ENCODE data around the gene EGFR.

The EGFR gene

DNA sequence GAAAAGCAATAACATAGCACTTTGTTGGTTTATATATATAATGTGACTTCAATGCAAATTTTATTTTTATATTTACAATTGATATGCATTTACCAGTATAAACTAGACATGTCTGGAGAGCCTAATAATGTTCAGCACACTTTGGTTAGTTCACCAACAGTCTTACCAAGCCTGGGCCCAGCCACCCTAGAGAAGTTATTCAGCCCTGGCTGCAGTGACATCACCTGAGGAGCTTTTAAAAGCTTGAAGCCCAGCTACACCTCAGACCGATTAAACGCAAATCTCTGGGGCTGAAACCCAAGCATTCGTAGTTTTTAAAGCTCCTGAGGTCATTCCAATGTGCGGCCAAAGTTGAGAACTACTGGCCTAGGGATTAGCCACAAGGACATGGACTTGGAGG, 191.4 kb downstream of the EGFR start:
- no peak for DNase-seq (ENCODE audit: low read depth, low spot score)
- ChIA-PET POLR2A (no interaction called here), CTCF (interaction anchor here (1.9 to 5.2 kb wide), 4 partner anchors 10 to 436 kb away, joined by 3 to 27 read pairs (median 14); no protein-coding TSS in a partner anchor)
- no peak overlapping the region for H3K4me3 ChIP-seq (ENCODE audit: low read depth, low read length)
- TF ChIP-seq, protein P1, sequence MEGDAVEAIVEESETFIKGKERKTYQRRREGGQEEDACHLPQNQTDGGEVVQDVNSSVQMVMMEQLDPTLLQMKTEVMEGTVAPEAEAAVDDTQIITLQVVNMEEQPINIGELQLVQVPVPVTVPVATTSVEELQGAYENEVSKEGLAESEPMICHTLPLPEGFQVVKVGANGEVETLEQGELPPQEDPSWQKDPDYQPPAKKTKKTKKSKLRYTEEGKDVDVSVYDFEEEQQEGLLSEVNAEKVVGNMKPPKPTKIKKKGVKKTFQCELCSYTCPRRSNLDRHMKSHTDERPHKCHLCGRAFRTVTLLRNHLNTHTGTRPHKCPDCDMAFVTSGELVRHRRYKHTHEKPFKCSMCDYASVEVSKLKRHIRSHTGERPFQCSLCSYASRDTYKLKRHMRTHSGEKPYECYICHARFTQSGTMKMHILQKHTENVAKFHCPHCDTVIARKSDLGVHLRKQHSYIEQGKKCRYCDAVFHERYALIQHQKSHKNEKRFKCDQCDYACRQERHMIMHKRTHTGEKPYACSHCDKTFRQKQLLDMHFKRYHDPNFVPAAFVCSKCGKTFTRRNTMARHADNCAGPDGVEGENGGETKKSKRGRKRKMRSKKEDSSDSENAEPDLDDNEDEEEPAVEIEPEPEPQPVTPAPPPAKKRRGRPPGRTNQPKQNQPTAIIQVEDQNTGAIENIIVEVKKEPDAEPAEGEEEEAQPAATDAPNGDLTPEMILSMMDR (IDR thresholded peaks at IDR 0.05; ENCODE audit: insufficient read depth, low read length, missing control alignments): no peak

DNA sequence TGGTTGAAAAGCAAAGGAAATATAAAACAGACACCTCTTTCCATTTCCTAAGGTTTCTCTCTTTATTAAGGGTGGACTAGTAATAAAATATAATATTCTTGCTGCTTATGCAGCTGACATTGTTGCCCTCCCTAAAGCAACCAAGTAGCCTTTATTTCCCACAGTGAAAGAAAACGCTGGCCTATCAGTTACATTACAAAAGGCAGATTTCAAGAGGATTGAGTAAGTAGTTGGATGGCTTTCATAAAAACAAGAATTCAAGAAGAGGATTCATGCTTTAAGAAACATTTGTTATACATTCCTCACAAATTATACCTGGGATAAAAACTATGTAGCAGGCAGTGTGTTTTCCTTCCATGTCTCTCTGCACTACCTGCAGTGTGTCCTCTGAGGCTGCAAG, 191.9 kb downstream of the EGFR start:
- CTCF ChIA-PET: interaction anchor here (1.1 to 5.2 kb wide), 6 partner anchors 11 to 436 kb away, joined by 3 to 27 read pairs (median 6); no protein-coding TSS in a partner anchor
- H3K4me3 ChIP-seq (ENCODE audit: low read depth, low read length): no peak overlapping the region
- POLR2A ChIA-PET: no interaction called here
- TF ChIP-seq, protein P1 (IDR thresholded peaks at IDR 0.05; ENCODE audit: insufficient read depth, low read length, missing control alignments): no peak
- DNase-seq (ENCODE audit: low read depth, low spot score): no peak

DNA sequence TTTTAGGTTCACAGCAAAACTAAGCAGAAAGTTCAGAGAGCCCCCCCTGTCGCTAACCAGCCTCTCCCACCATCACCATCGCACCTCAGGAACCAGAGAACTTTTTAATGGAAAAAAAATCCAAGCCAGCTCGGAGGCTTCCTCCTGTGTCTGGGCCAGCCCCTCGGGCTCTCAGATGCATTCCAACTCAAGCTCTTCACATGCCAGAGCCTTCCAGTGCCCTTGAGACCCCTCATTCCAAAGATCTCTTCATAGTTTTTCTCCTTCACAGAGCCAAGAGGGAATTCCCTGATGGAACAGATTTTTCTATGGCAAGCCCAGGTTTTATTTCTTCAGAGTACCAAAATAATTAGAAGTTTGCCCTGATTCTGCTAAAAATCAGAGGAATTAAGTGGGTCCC, 192.9 kb downstream of the EGFR start:
- TF ChIP-seq, protein P1 (IDR thresholded peaks at IDR 0.05; ENCODE audit: insufficient read depth, low read length, missing control alignments): no peak
- no peak for DNase-seq (ENCODE audit: low read depth, low spot score)
- no peak overlapping the region for H3K4me3 ChIP-seq (ENCODE audit: low read depth, low read length)
- ChIA-PET POLR2A (no interaction called here), CTCF (interaction anchor here (0.6 to 5.2 kb wide), 9 partner anchors 11 to 437 kb away, joined by 3 to 27 read pairs (median 3); no protein-coding TSS in a partner anchor)

DNA sequence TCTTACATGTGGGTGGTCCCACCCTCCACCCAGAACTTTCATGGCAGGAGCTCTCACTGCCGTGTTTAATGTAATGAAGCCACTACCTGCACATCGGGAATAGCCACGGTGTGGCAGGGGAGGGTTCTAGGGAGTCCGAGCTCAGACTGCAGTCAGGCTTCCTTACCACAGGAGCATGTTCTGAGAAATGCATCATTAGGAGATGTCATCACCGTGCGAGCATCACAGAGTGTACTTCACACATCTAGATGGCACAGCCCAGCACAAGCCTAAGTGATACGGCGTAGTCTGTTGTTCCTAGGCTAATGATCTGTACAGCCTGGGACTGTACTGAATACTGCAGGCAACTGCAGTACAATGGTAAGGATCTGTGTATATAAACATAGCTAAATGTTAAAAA, 193.4 kb downstream of the EGFR start:
- CTCF ChIA-PET: interaction anchor here (0.6 to 5.2 kb wide), 7 partner anchors 11 to 438 kb away, joined by 3 to 27 read pairs (median 9); no protein-coding TSS in a partner anchor
- TF ChIP-seq, protein P1 (IDR thresholded peaks at IDR 0.05; ENCODE audit: insufficient read depth, low read length, missing control alignments): no peak

DNA sequence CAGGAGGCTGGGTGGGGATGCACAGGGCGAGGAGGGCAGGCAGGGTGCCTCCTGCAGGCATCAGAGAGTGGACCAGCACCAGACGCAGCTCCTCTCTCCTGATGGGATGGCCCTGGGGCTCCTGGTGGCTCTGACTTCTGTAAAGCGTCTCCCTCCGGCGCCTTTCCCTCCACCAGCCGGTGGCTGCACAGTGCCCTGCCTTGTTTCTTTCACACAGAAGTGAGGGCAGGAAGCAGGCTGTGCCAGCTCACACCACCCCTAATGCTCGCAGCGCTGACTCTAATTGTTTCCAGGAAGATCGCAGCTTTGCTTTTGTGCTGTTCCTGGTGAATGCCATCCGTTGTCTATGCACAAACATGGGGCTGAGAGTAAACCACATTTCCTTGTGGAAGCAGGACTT, 194.0 kb downstream of the EGFR start:
- DNase-seq (ENCODE audit: low read depth, low spot score): no peak
- no peak overlapping the region for H3K4me3 ChIP-seq (ENCODE audit: low read depth, low read length)
- TF ChIP-seq, protein P1 (IDR thresholded peaks at IDR 0.05; ENCODE audit: insufficient read depth, low read length, missing control alignments): no peak
- POLR2A ChIA-PET: no interaction called here
- CTCF ChIA-PET: interaction anchor here (0.8 to 5.2 kb wide), 6 partner anchors 10 to 438 kb away, joined by 3 to 27 read pairs (median 10); no protein-coding TSS in a partner anchor

More for the DNA sequence above, 193.4 kb downstream of the EGFR start:
- H3K4me3 ChIP-seq (ENCODE audit: low read depth, low read length): no peak overlapping the region
- POLR2A ChIA-PET: no interaction called here
- DNase-seq (ENCODE audit: low read depth, low spot score): no peak

DNA sequence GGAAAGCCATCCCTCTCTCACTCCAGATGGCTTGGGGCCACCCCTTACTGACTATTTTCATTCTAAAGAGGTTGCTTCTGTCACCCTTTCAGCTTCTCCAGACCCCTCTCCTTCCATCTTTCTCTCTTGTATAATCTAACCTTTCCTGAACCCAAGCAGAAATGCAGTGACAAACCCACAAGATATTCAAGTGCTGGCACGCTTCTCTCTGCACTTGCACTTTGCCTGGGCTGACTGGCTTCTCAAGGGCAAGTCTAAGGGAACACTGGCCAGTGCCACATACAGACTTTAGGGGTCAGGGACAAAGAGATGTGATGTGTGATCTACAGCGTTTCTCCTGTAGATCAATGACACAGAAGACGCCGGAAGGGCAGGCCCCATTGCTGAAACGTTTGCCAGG, 195.9 kb downstream of the EGFR start:
- CTCF ChIA-PET: interaction anchor here (2.6 to 5.2 kb wide), 3 partner anchors 39 to 440 kb away, joined by 9 to 27 read pairs (median 19); no protein-coding TSS in a partner anchor
- POLR2A ChIA-PET: no interaction called here
- TF ChIP-seq, protein P1 (IDR thresholded peaks at IDR 0.05; ENCODE audit: insufficient read depth, low read length, missing control alignments): no peak
- DNase-seq (ENCODE audit: low read depth, low spot score): no peak
- H3K4me3 ChIP-seq (ENCODE audit: low read depth, low read length): no peak overlapping the region
